IMR-90 (cell line): ENCODE data around the gene HLA-DMB.

Source experiments
- CEBPB ChIP-seq: IDR thresholded peaks from 2 replicates; pipeline ENCODE4 v1.6.1; 2012; ENCODE audit warnings: low read depth, low read length, improper control_type of control experiment
- CTCF ChIP-seq: conservative IDR thresholded peaks from 2 replicates; pipeline ENCODE4 v1.5.1; 2012; ENCODE audit warnings: mild to moderate bottlenecking, low read depth, low read length, improper control_type of control experiment
- FOS ChIP-seq: fragments of 150-350 bp; IDR thresholded peaks from 2 replicates; pipeline ENCODE4 v1.6.1; 2016; ENCODE audit warnings: low read depth, low read length
- POLR2A ChIP-seq: IDR thresholded peaks from 2 replicates; pipeline ENCODE4 v1.6.1; 2012; ENCODE audit warnings: mild to moderate bottlenecking, low read depth, low read length
- RAD21 ChIP-seq: IDR thresholded peaks from 2 replicates; pipeline ENCODE4 v1.6.1; 2012; ENCODE audit warnings: low read length, improper control_type of control experiment
- RFX5 ChIP-seq: IDR thresholded peaks from 2 replicates; pipeline ENCODE4 v1.8.0; 2012; ENCODE audit warnings: low read depth, mild to moderate bottlenecking, low read length, moderate library complexity
- SMC3 ChIP-seq: fragments of 150-350 bp; IDR thresholded peaks from 2 replicates; pipeline ENCODE4 v1.6.1; 2016; ENCODE audit warnings: low read depth, mild to moderate bottlenecking, antibody characterized with exemption, low read length, moderate library complexity

- TF ChIP-seq CTCF: no peak
- TF ChIP-seq POLR2A: no peak
- TF ChIP-seq CEBPB: no peak
- no peak for TF ChIP-seq FOS
- TF ChIP-seq RAD21: no peak
- TF ChIP-seq RFX5: no peak
- no peak for TF ChIP-seq SMC3
Observed at GRCh38 chr6:32903952-32904351, 36.9 kb downstream of the HLA-DMB start.
